Vagina (tissue), 2 donors: ENCODE measurements around the gene SEC11A.

ENCODE experiments used
- POLR2A ChIP-seq, 2 donors: fragments of 450-650 bp; IDR thresholded peaks; one replicate each; pipeline ENCODE4 v1.6.1; 2017; ENCODE audit warnings: antibody characterized with exemption in 2 of 2, mild to moderate bottlenecking in 2 of 2, moderate library complexity in 2 of 2
- TF ChIP-seq, protein P1 (sequence below), 3 experiments: fragments of 450-650 bp in 2 of 3; fragments of 200-600 bp in 1 of 3; sonication (generic) in 1 of 3; IDR thresholded peaks; one replicate each; pipeline ENCODE4 v1.5.1; 2017 to 2019; ENCODE audit warnings: antibody characterized with exemption in 3 of 3, mild to moderate bottlenecking in 2 of 3, moderate library complexity in 2 of 3

DNA sequence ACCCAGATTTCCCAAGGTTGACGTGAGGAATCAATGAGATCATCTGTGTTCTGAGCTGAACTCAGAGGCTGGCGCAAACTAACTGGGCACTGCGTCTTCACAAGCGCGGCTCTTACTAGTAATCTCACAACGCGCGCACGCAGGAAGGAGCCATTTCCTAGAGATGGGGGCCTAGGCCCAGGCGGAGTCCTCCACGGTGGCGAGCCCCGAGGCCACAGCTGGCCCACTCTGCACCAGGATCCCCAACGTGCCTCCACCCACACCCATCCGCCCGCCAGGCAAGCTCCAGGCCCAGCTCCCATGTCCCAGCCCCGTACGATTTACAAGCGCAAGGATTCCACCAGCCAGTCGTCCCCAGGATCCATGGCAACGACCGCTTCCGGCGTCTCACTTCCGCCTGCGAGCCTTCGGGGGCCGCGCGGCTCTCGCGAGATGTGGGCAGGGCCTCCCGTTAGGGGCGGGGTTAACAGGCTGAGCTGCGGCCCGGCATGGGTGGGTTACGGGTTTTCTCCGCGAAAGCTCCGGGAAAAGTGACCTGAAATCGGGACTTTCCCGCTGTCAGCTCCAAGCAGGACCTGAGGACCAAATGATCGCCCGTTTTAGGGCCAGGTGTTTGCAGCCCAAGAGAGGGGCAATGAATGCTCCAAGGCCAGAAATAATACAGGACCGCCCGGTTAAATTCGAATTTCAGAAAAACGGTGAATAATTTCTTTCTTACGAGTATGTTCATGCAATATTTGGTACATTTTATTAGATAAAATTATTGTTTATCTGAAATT, 61.8 kb downstream of the SEC11A start, which contains the start of gene WDR73:
- TF ChIP-seq, protein P1, sequence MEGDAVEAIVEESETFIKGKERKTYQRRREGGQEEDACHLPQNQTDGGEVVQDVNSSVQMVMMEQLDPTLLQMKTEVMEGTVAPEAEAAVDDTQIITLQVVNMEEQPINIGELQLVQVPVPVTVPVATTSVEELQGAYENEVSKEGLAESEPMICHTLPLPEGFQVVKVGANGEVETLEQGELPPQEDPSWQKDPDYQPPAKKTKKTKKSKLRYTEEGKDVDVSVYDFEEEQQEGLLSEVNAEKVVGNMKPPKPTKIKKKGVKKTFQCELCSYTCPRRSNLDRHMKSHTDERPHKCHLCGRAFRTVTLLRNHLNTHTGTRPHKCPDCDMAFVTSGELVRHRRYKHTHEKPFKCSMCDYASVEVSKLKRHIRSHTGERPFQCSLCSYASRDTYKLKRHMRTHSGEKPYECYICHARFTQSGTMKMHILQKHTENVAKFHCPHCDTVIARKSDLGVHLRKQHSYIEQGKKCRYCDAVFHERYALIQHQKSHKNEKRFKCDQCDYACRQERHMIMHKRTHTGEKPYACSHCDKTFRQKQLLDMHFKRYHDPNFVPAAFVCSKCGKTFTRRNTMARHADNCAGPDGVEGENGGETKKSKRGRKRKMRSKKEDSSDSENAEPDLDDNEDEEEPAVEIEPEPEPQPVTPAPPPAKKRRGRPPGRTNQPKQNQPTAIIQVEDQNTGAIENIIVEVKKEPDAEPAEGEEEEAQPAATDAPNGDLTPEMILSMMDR (IDR thresholded peaks at IDR 0.05) = no peak
- TF ChIP-seq POLR2A (IDR thresholded peaks at IDR 0.05) = peak in 1 of 2 donors; percentile 76
